Transverse colon (tissue), 4 donors: ENCODE measurements around the gene DNAL1. TPM values are rescaled to one million over a fixed set of nuclear protein-coding genes. Genes with fewer than 3 reads are reported as not detected.

Experiments used
- DNase-seq: peaks from one replicate; pipeline ENCODE4 v3.0.0-alpha.2; 2019
- H3K27ac ChIP-seq, 4 donors: fragments of 200-600 bp; sonication (generic); 2 replicates each; pipeline ENCODE4 v1.5.1; 2016 to 2018; ENCODE audit warnings: inconsistent platforms in 4 of 4
- H3K27me3 ChIP-seq: fragments of 200-600 bp; sonication (generic); 2 replicates; pipeline ENCODE4 v1.5.1; 2017; ENCODE audit warnings: inconsistent platforms
- H3K36me3 ChIP-seq, 4 donors: fragments of 200-600 bp; sonication (generic); 2 replicates each; pipeline ENCODE4 v1.5.1; 2017 to 2019; ENCODE audit warnings: inconsistent platforms in 4 of 4
- H3K4me1 ChIP-seq, 4 donors: fragments of 200-600 bp; sonication (generic); 2 replicates each; pipeline ENCODE4 v1.5.1; 2017 to 2020; ENCODE audit warnings: inconsistent platforms in 4 of 4
- H3K4me3 ChIP-seq, 4 donors: fragments of 200-600 bp; sonication (generic); 1 replicate in 1 of 4; 2 replicates in 3 of 4; pipeline versions ENCODE4 v1.5.1 to v1.6.1; 2017 to 2019; ENCODE audit warnings: inconsistent platforms in 4 of 4
- H3K9me3 ChIP-seq, 2 donors: fragments of 200-600 bp; sonication (generic); 2 replicates each; pipeline ENCODE4 v1.5.1; 2017 to 2019; ENCODE audit warnings: inconsistent platforms in 2 of 2
- EP300 ChIP-seq: sonication (generic); formaldehyde crosslinking; IDR thresholded peaks from one replicate; pipeline ENCODE4 v1.6.1; 2017; ENCODE audit warnings: antibody characterized with exemption, low read depth
- POLR2A ChIP-seq: fragments of 450-650 bp; IDR thresholded peaks from one replicate; pipeline ENCODE4 v1.6.1; 2016; ENCODE audit warnings: antibody characterized with exemption, mild to moderate bottlenecking, moderate library complexity
- POLR2AphosphoS5 ChIP-seq, 3 donors: sonication (generic); formaldehyde crosslinking; IDR thresholded peaks; one replicate each; pipeline ENCODE4 v1.6.1; 2016; ENCODE audit warnings: antibody characterized with exemption in 3 of 3
- WGBS, 2 donors: methylation state at CpG; one replicate each; pipeline ENCODE4 v1.1.5; 2018; ENCODE audit warnings: low coverage in 1 of 2; 5-methylcytosine and 5-hydroxymethylcytosine counted together
- in situ Hi-C, 4 donors: fragments of 200-750 bp; cut with MboI; loops; one replicate each; pipeline versions ENCODE4 v1.15.0 to v1.15.1; 2017; ENCODE audit warnings: low sequenced_read_pairs in 3 of 4, low pct_ligation_motif_present in 1 of 4, low pct_unique_long_range_greater_than_20kb in 1 of 4
- intact Hi-C: fragments of 100-400 bp; cut with DNase I; formaldehyde crosslinking; loops from one replicate; pipeline ENCODE4 v1.15.1; 2023; ENCODE audit warnings: low total_unique reads
- total RNA-seq, 4 donors: library from RNA; depleted of rRNA; stranded (reverse); fragments of >200 nt; gene quantifications; one replicate each; pipeline ENCODE4 v1.1.0, GENCODE V29; 2016
- TF ChIP-seq, protein P1 (sequence below), 5 experiments: fragments of 200-600 bp in 3 of 5; fragments of 450-650 bp in 2 of 5; sonication (generic) in 3 of 5; IDR thresholded peaks; 1 replicate in 2 of 5; 2 replicates in 3 of 5; pipeline ENCODE4 v1.5.1; 2016 to 2017; ENCODE audit warnings: antibody characterized with exemption in 5 of 5, inconsistent platforms in 3 of 5, mild to moderate bottlenecking in 2 of 5, moderate library complexity in 1 of 5

DNAL1 gene
- total RNA-seq, 4 donors from 2014 or later: 0.80 to 6.3 (median 2.9) TPM

DNA sequence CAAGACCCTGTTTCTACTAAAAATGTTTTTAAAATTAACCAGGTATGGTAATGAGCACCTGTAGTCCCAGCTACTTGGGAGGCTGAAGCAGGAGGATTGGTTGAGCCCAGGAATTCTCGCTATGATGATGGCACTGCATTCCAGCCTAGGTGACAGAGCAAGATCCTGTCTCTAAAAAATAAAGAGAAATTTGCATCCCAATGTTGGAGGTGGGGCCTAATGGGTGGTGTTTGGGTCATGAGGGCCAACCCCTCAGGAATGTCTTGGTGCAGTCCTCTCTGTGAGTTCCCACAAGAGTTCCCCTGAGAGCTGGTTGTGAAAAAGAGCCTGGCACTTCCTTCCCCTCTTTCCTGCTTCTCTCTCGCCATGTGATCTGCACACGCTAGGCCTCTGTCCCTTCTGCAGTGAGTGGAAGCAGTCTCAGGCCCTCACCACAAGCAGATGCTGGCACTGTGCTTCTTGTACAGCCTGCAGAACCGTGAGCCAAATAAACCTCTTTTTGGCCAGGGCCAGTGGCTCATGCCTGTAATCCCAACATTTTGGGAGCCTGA is 21.2 kb upstream of the DNAL1 start:
- in situ Hi-C loops: no loop called here
- intact Hi-C loops: no loop called here
- no peaks in the 10 kb centered on the region for H3K27me3 ChIP-seq
- H3K4me1 ChIP-seq: no peaks in the 10 kb centered on the region
- no peaks in the 10 kb centered on the region for H3K9me3 ChIP-seq
- 97% methylated on average over 4 of the region's 4 CpGs; no CpG with 5 or more reads in 1 of the 2 donors for WGBS, 2 donors
- H3K36me3 ChIP-seq: no peaks in the 10 kb centered on the region
- TF ChIP-seq, protein P1, sequence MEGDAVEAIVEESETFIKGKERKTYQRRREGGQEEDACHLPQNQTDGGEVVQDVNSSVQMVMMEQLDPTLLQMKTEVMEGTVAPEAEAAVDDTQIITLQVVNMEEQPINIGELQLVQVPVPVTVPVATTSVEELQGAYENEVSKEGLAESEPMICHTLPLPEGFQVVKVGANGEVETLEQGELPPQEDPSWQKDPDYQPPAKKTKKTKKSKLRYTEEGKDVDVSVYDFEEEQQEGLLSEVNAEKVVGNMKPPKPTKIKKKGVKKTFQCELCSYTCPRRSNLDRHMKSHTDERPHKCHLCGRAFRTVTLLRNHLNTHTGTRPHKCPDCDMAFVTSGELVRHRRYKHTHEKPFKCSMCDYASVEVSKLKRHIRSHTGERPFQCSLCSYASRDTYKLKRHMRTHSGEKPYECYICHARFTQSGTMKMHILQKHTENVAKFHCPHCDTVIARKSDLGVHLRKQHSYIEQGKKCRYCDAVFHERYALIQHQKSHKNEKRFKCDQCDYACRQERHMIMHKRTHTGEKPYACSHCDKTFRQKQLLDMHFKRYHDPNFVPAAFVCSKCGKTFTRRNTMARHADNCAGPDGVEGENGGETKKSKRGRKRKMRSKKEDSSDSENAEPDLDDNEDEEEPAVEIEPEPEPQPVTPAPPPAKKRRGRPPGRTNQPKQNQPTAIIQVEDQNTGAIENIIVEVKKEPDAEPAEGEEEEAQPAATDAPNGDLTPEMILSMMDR (IDR thresholded peaks at IDR 0.05): no peak
- TF ChIP-seq POLR2AphosphoS5 (IDR thresholded peaks at IDR 0.05) (no peak), EP300 (no peak), POLR2A (no peak)
- no peak for DNase-seq
- no peak overlapping the region for H3K27ac ChIP-seq
- H3K4me3 ChIP-seq: no peak overlapping the region

DNA sequence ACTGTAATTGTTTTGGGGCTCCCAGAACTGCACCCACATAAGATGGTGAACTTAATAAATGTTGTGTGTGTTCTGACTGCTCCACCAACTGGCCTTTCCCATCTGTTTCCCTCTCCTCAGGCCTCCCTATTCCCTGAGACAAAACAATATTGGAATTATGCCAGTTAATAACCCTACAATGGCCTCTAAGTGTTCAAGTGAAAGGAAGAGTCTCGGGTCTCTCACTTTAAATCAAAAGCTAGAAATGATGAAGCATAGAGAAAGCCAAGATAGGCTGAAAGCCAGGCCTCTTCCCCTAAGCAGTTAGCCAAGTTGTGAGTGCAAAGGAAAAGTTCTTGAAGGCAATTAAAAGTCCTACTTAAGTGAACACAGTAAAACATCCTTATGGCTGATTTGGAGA is 19.1 kb upstream of the DNAL1 start:
- H3K36me3 ChIP-seq: no peaks in the 10 kb centered on the region
- in situ Hi-C loops: loop anchor here in 1 of 4 donors (25.0 kb wide), 1 partner anchor 113 kb away; no protein-coding TSS in a partner anchor

DNA sequence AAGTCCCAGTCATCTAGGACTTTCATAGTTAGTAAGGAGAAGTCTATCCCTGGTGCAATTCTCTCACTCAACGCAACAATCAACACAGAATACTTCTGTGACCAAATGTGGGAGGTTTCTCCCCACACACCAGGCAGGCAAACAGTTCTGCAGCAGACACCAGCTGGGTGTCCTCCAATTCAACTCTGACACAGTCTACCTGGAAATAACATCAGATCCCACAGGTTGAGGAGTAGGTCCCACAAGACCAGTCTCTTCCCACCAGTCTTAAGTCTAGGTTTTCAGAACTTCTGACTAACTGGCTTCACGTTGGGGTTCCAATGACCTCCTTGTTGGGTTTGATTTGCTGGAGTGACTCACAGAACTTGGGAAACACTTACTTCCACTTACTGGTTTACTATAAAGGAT is 17.6 kb upstream of the DNAL1 start:
- TF ChIP-seq, protein P1 (IDR thresholded peaks at IDR 0.05): no peak
- TF ChIP-seq POLR2A: no peak
- TF ChIP-seq POLR2AphosphoS5 (IDR thresholded peaks at IDR 0.05): no peak
- no peak for TF ChIP-seq EP300
- in situ Hi-C loops: loop anchor here in 1 of 4 donors (25.0 kb wide), 1 partner anchor 115 kb away; no protein-coding TSS in a partner anchor
- no peaks in the 10 kb centered on the region for H3K4me1 ChIP-seq
- intact Hi-C loops: no loop called here
- no peaks in the 10 kb centered on the region for H3K27me3 ChIP-seq
- WGBS, 2 donors: 76% methylated on average over 2 of the region's 2 CpGs; no CpG with 5 or more reads in 1 of the 2 donors
- DNase-seq: no peak
- H3K4me3 ChIP-seq: no peak overlapping the region
- H3K27ac ChIP-seq: no peak overlapping the region
- no peaks in the 10 kb centered on the region for H3K9me3 ChIP-seq
- H3K36me3 ChIP-seq: no peaks in the 10 kb centered on the region

More for the DNA sequence above, 19.1 kb upstream of the DNAL1 start:
- Histone ChIP-seq H3K9me3 (no peaks in the 10 kb centered on the region), H3K27me3 (no peaks in the 10 kb centered on the region), H3K4me3 (no peak overlapping the region), H3K4me1 (no peaks in the 10 kb centered on the region), H3K27ac (no peak overlapping the region)
- intact Hi-C loops: no loop called here
- no peak for DNase-seq
- TF ChIP-seq POLR2A (no peak), EP300 (no peak), POLR2AphosphoS5 (IDR thresholded peaks at IDR 0.05) (no peak)
- TF ChIP-seq, protein P1 (IDR thresholded peaks at IDR 0.05): no peak
- WGBS, 2 donors: 50% methylated on average over 1 of the region's 1 CpG

DNA sequence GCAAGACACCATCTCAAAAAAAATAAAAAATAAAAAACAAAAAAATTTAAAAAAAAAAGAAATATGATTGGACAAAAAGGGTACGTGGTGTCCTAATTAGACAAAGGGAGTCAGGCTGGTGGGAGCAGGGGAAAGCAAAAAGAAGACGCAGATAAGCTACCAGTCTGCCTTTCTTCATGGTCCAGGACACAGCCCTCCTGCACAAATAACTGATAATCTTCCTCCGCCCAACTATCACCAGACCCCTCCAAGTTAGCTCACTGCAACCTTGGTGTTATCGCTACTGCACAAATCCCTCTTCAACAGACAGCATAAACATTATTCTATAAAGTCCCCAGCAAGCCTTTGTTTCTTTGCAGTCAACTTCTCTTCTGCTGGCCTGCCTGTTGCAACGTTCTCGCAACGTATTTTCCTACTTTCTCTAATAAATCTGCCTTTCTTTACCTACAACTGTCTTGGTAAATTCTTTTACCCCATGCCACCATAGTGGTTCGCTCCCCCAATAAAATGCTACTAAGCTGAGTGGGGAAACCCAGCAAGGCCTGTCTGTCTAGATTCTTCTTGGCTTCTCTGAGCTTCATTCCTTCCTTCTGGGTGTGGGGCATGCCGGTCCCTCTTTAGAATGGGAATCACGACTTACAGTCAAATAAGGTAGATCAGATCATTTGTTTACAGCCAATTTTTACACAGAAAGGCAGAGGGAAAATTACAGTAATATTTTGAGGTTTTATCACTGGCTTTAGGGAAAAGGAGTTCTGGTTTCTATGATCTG is 14.6 kb upstream of the DNAL1 start:
- H3K4me1 ChIP-seq: peaks cover 4 to 16% (median 11%) of the 10 kb centered on the region in 4 donors
- H3K36me3 ChIP-seq: no peaks in the 10 kb centered on the region
- H3K4me3 ChIP-seq: no peak overlapping the region
- no peaks in the 10 kb centered on the region for H3K27me3 ChIP-seq
- DNase-seq: no peak
- no peaks in the 10 kb centered on the region for H3K9me3 ChIP-seq
- intact Hi-C loops (loop anchor here (5.0 kb wide), 1 partner anchor 123 kb away; no protein-coding TSS in a partner anchor), in situ Hi-C loops (loop anchor here (5.0 to 25.0 kb wide), 4 partner anchors 118 to 133 kb away; no protein-coding TSS in a partner anchor)
- TF ChIP-seq, protein P1 (IDR thresholded peaks at IDR 0.05): no peak
- no peak for TF ChIP-seq EP300
- TF ChIP-seq POLR2A: no peak
- TF ChIP-seq POLR2AphosphoS5 (IDR thresholded peaks at IDR 0.05): no peak
- 89 to 93% methylated on average over 8 to 10 of the region's 10 CpGs for WGBS, 2 donors
- no peak overlapping the region for H3K27ac ChIP-seq
